ENCODE measurements around the gene ATF6B.

DNA sequence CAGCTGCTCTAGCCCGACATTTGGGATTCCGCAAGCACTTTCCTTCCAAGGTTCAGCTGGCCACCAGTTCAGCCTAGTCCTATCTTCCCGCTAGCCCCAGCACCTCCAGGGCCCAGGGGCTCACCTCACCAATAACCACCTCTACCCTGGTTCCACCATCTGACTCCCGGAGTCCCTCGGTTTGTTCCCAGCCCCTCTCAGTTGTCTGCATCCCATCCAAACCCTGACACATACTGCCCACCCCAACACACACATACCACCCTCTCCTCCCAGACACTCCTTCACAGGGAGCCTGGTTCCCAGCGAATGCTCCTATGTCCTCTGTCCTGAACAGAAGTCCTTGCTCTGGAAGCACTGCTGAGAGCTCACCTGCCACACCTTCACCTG, 19.3 kb downstream of the ATF6B start:
- TF ChIP-seq, protein P1, sequence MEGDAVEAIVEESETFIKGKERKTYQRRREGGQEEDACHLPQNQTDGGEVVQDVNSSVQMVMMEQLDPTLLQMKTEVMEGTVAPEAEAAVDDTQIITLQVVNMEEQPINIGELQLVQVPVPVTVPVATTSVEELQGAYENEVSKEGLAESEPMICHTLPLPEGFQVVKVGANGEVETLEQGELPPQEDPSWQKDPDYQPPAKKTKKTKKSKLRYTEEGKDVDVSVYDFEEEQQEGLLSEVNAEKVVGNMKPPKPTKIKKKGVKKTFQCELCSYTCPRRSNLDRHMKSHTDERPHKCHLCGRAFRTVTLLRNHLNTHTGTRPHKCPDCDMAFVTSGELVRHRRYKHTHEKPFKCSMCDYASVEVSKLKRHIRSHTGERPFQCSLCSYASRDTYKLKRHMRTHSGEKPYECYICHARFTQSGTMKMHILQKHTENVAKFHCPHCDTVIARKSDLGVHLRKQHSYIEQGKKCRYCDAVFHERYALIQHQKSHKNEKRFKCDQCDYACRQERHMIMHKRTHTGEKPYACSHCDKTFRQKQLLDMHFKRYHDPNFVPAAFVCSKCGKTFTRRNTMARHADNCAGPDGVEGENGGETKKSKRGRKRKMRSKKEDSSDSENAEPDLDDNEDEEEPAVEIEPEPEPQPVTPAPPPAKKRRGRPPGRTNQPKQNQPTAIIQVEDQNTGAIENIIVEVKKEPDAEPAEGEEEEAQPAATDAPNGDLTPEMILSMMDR (IDR thresholded peaks at IDR 0.05), result no peak
- TF ChIP-seq POLR2A (IDR thresholded peaks at IDR 0.05), result no peak
